Measurements from ENCODE around the gene SH3BP2. TPM values are rescaled to one million over a fixed set of nuclear protein-coding genes. Genes with fewer than 3 reads are reported as not detected.
A peak's percentile ranks its signal among the peaks of the same experiment; 100 is the strongest.

Gene SH3BP2
- total RNA-seq, 1 donor from 2014 or later = 39.1 TPM

DNA sequence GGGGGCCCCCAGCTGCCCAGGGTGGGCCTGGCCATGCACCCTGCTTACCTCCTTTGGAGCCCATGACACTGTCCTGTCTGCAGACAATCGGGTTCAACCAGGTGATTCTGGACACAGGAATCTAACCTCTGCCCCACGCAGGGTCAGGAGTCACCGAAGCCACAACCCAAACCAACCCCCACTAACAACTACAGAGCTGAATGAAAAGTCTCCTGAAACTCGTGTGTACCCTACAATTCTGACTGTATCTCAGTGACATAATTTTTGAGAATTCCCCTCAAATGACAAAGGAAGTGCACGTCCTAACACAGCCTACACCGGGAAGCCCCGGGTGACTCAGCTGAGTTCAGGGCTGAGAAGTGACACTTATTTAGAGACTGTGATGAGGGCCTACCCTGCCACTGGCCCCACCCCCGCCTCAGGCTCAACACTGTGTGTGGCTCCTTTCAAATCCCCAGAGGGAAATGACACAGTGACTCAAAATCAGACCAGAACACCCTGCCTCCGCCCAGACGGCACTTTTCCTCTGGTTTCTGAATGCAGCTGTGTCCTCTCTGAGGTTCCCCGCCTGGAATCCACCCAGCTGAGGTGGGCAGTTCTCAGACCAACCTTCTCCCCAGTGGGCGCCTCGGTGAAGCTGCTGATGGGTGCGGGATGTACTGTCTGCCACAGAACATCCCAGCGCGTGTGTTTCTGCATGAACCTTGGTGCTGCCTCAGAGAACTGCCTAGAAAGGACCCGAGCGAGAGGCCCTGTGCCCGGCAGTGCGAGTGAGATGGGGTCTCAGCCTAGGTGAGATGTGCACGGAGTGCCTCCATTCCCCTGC, 46.7 kb upstream of the SH3BP2 start:
- Mint-ChIP-seq H3K27me3 (ENCODE audit: low read depth) (no peaks in the 10 kb centered on the region), H3K36me3 (ENCODE audit: low read depth) (peaks cover 11% of the 10 kb centered on the region), H3K4me1 (peaks cover 13% of the 10 kb centered on the region), H3K27ac (ENCODE audit: unreplicated experiment) (peak overlapping the region; percentile 90), H3K4me3 (peak overlapping the region; percentile 6), H3K9me3 (no peaks in the 10 kb centered on the region)
- DNase-seq (ENCODE audit: low read depth, low spot score) = no peak
- TF ChIP-seq, protein P1, sequence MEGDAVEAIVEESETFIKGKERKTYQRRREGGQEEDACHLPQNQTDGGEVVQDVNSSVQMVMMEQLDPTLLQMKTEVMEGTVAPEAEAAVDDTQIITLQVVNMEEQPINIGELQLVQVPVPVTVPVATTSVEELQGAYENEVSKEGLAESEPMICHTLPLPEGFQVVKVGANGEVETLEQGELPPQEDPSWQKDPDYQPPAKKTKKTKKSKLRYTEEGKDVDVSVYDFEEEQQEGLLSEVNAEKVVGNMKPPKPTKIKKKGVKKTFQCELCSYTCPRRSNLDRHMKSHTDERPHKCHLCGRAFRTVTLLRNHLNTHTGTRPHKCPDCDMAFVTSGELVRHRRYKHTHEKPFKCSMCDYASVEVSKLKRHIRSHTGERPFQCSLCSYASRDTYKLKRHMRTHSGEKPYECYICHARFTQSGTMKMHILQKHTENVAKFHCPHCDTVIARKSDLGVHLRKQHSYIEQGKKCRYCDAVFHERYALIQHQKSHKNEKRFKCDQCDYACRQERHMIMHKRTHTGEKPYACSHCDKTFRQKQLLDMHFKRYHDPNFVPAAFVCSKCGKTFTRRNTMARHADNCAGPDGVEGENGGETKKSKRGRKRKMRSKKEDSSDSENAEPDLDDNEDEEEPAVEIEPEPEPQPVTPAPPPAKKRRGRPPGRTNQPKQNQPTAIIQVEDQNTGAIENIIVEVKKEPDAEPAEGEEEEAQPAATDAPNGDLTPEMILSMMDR (conservative IDR thresholded peaks at IDR 0.05) = no peak

DNA sequence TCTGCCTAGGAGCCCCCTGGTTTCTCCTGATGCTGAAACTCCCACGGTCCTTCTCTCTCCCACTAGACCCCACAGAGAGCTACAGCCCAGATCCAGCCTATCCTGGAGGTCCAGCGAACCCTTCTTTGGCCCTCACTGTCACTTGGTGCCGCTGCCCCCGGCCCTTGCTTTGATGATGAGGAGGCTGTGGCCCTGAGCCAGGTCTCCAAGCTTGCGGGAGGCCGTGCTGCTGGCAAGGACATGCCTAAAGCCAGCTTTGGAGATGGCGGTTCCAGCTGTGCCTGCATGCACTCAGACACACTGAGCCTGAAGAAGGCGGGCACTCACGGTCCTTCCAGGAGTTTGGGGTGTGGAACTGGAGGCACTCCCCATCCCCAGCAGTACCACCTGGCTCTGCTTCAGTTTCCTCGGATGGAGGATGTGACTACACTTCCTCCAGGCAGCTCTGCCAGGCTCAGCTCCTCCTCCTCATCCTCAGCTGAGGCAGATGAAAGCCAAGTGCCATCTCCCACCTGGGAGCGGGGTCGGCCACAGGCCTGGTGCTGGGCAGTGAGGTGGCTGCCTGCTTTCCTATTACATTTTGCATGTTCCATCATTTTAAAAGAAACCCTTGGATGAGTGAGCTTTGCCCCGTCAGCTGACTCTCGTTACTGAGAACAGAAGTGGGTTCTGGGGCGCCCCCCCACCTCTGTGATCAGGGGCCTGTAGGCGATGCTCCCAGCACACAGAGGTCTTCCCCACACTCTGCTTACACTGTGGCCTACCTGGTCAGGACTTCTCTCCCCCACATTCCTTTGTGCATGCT, 45.8 kb upstream of the SH3BP2 start:
- peaks cover 6% of the 10 kb centered on the region for H3K36me3 Mint-ChIP-seq (ENCODE audit: low read depth)
- no peak overlapping the region for H3K4me3 Mint-ChIP-seq
- no peaks in the 10 kb centered on the region for H3K27me3 Mint-ChIP-seq (ENCODE audit: low read depth)
- no peaks in the 10 kb centered on the region for H3K9me3 Mint-ChIP-seq
- no peak for DNase-seq (ENCODE audit: low read depth, low spot score)
- H3K27ac Mint-ChIP-seq (ENCODE audit: unreplicated experiment) = no peak overlapping the region
- peaks cover 13% of the 10 kb centered on the region for H3K4me1 Mint-ChIP-seq
- TF ChIP-seq, protein P1 (conservative IDR thresholded peaks at IDR 0.05) = no peak

DNA sequence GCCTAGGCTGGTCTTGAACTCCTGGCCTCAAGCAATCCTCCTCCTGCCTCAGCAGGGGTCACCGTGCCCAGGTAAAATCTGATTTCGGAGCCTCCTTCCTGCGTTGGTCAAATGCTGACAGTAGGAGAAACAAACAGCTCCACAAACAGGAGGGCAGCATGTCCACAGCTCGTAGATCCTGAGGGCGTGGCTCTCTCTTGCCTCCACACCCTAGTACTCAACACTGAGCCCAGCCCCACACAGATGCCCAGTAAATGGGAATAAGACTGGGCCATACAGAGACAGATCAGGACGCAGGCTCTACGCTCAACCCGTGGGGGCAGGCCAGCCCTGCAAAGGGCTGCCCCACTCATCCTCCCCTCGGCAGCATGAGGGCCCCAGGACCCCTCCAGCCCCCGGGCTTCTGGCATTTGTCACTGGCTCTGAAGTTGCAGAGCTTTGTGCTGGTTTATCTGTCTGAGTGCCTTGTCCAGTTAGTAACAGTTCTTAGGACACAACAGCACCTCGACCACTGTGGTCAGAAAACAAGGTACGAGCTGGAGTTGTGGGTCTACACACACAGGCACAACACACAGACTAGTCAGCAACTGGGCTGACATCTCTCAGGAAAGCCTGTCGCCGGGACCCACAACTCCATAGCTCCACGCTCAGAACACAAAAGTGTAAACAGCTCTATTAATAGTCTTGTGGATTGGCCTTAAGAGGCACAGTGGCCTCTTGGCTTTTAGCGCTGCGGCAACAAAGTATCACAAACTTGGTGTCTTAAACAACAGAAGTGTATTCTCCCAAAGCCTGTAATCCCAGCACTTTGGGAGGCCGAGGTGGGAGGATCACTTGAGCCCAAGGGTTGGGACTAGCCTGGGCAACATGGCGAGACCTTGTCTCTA, 41.9 kb upstream of the SH3BP2 start:
- H3K36me3 Mint-ChIP-seq (ENCODE audit: low read depth) = peaks cover 4% of the 10 kb centered on the region
- peaks cover 19% of the 10 kb centered on the region for H3K4me1 Mint-ChIP-seq
- no peaks in the 10 kb centered on the region for H3K27me3 Mint-ChIP-seq (ENCODE audit: low read depth)
- DNase-seq (ENCODE audit: low read depth, low spot score) = no peak
- TF ChIP-seq, protein P1 (conservative IDR thresholded peaks at IDR 0.05) = no peak
- H3K4me3 Mint-ChIP-seq = no peak overlapping the region
- no peak overlapping the region for H3K27ac Mint-ChIP-seq (ENCODE audit: unreplicated experiment)
- no peaks in the 10 kb centered on the region for H3K9me3 Mint-ChIP-seq

DNA sequence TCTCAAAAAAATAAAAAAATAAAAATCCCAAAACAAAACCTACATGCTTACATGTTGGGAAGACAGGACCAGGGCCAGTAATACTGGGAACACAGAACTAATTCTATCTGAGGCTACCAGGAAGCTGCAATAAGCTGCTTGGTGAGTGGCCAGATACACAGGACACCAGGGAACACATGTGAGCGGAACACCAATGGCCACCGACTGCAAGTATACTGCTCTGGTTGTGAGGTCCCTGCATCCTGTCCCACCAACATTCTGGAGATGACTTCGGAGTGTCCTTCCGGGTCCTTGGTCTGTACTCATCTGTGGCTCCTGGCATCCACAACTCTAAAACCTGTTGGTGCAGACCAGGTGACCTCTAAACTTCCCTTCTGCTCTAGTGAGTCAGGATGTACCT, 39.4 kb upstream of the SH3BP2 start:
- TF ChIP-seq, protein P1 (conservative IDR thresholded peaks at IDR 0.05) = no peak
- H3K36me3 Mint-ChIP-seq (ENCODE audit: low read depth) = no peaks in the 10 kb centered on the region
- H3K27ac Mint-ChIP-seq (ENCODE audit: unreplicated experiment) = no peak overlapping the region
- no peaks in the 10 kb centered on the region for H3K9me3 Mint-ChIP-seq
- H3K4me3 Mint-ChIP-seq = peak overlapping the region; percentile 51
- DNase-seq (ENCODE audit: low read depth, low spot score) = no peak
- H3K27me3 Mint-ChIP-seq (ENCODE audit: low read depth) = peaks cover 3% of the 10 kb centered on the region
- H3K4me1 Mint-ChIP-seq = peaks cover 22% of the 10 kb centered on the region
